OCI-LY1 (cell line): ENCODE measurements around the gene PIWIL4.
"Not testable (repeated sequence)": the region's sequence is repeated elsewhere in the genome, so short reads cannot be mapped to it uniquely, and the experiment has no call there.

Source experiments
- H2AFZ ChIP-seq: fragments of 200-600 bp; sonication (generic), shearing (Covaris generic); 2 replicates; pipeline ENCODE4 v1.6.0; 2014; ENCODE audit warnings: antibody characterized with exemption, mild to moderate bottlenecking, low read length
- H3F3A ChIP-seq: fragments of 200-600 bp; sonication (generic), shearing (Covaris generic); 2 replicates; pipeline ENCODE4 v1.6.0; 2014; ENCODE audit warnings: mild to moderate bottlenecking, antibody characterized with exemption, low read length, moderate library complexity; ENCODE audit not compliant: insufficient read depth
- H3K27ac ChIP-seq: fragments of 200-600 bp; sonication (generic); 2 replicates; pipeline ENCODE4 v1.5.1; 2014; ENCODE audit warnings: low read length, mixed run types, mild to moderate bottlenecking, low read depth; ENCODE audit not compliant: poor library complexity, severe bottlenecking
- H3K27me3 ChIP-seq: fragments of 200-600 bp; sonication (generic); 2 replicates; pipeline ENCODE4 v1.6.0; 2014; ENCODE audit warnings: antibody characterized with exemption, mild to moderate bottlenecking, low read length, moderate library complexity; ENCODE audit not compliant: insufficient read depth
- H3K36me3 ChIP-seq: fragments of 200-600 bp; sonication (generic); 2 replicates; pipeline ENCODE4 v1.6.1; 2014; ENCODE audit warnings: mild to moderate bottlenecking, antibody characterized with exemption, low read length, moderate library complexity, mixed read lengths; ENCODE audit not compliant: insufficient read depth
- H3K4me1 ChIP-seq: fragments of 200-600 bp; sonication (generic); 2 replicates; pipeline ENCODE4 v1.5.1; 2014; ENCODE audit warnings: mild to moderate bottlenecking, low read length, moderate library complexity; ENCODE audit not compliant: insufficient read depth, severe bottlenecking
- H3K4me2 ChIP-seq: fragments of 200-600 bp; sonication (generic), shearing (Covaris generic); 2 replicates; pipeline ENCODE4 v1.6.1; 2014; ENCODE audit warnings: low read length
- H3K4me3 ChIP-seq: fragments of 200-600 bp; sonication (generic); 2 replicates; pipeline ENCODE4 v1.5.1; 2014; ENCODE audit warnings: low read length, low read depth, mild to moderate bottlenecking, mixed read lengths; ENCODE audit not compliant: poor library complexity, severe bottlenecking
- H3K79me2 ChIP-seq: fragments of 200-600 bp; shearing (Covaris generic); 2 replicates; pipeline ENCODE4 v1.6.1; 2016; ENCODE audit warnings: mixed run types, low read length, mixed read lengths; ENCODE audit not compliant: insufficient read depth
- H3K9ac ChIP-seq: fragments of 200-600 bp; sonication (generic), shearing (Covaris generic); 2 replicates; pipeline ENCODE4 v1.6.1; 2014; ENCODE audit warnings: mild to moderate bottlenecking, low read length, mixed read lengths
- H3K9me2 ChIP-seq: fragments of 200-600 bp; sonication (generic), shearing (Covaris generic); 2 replicates; pipeline ENCODE4 v1.6.1; 2014; ENCODE audit warnings: low read depth, mild to moderate bottlenecking, low read length, mixed read lengths
- H3K9me3 ChIP-seq: fragments of 200-600 bp; shearing (Covaris generic); 2 replicates; pipeline ENCODE4 v1.6.1; 2014; ENCODE audit warnings: low read length, mixed read lengths
- H4K20me1 ChIP-seq: fragments of 200-600 bp; sonication (generic), shearing (Covaris generic); 2 replicates; pipeline ENCODE4 v1.6.0; 2016; ENCODE audit warnings: mild to moderate bottlenecking, low read length; ENCODE audit not compliant: insufficient read depth
- EZH2 ChIP-seq: fragments of 200-600 bp; sonication (generic), shearing (Covaris generic); IDR thresholded peaks from 2 replicates; pipeline ENCODE4 v1.8.0; 2017; ENCODE audit warnings: borderline replicate concordance, mixed run types, mild to moderate bottlenecking, antibody characterized with exemption, low read length, moderate library complexity, mixed read lengths
- TF ChIP-seq, protein P1 (sequence below): fragments of 200-600 bp; sonication (generic), shearing (Covaris generic); IDR thresholded peaks from 2 replicates; pipeline ENCODE4 v1.5.1; 2017; ENCODE audit warnings: mild to moderate bottlenecking, antibody characterized with exemption, low read length, moderate library complexity, mixed read lengths

Gene PIWIL4

GRCh38 chr11:94563848-94564467 lies 3.2 kb upstream of the PIWIL4 start:
- Histone ChIP-seq H3K4me2 (no peak overlapping the region), H3K36me3 (no peaks in the 10 kb centered on the region), H3K27ac (no peak overlapping the region), H3K4me1 (no peaks in the 10 kb centered on the region), H3F3A (no peaks in the 10 kb centered on the region), H3K79me2 (no peaks in the 10 kb centered on the region), H4K20me1 (no peaks in the 10 kb centered on the region), H3K4me3 (no peak overlapping the region), H3K27me3 (no peaks in the 10 kb centered on the region), H3K9me2 (no peaks in the 10 kb centered on the region), H3K9ac (no peak overlapping the region), H2AFZ (no peak overlapping the region), H3K9me3 (no peaks in the 10 kb centered on the region)
- TF ChIP-seq, protein P1, sequence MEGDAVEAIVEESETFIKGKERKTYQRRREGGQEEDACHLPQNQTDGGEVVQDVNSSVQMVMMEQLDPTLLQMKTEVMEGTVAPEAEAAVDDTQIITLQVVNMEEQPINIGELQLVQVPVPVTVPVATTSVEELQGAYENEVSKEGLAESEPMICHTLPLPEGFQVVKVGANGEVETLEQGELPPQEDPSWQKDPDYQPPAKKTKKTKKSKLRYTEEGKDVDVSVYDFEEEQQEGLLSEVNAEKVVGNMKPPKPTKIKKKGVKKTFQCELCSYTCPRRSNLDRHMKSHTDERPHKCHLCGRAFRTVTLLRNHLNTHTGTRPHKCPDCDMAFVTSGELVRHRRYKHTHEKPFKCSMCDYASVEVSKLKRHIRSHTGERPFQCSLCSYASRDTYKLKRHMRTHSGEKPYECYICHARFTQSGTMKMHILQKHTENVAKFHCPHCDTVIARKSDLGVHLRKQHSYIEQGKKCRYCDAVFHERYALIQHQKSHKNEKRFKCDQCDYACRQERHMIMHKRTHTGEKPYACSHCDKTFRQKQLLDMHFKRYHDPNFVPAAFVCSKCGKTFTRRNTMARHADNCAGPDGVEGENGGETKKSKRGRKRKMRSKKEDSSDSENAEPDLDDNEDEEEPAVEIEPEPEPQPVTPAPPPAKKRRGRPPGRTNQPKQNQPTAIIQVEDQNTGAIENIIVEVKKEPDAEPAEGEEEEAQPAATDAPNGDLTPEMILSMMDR: no peak
- no peak for TF ChIP-seq EZH2

- Histone ChIP-seq H3F3A (no peaks in the 10 kb centered on the region), H3K9me2 (no peaks in the 10 kb centered on the region), H3K9me3 (no peaks in the 10 kb centered on the region), H3K27me3 (no peaks in the 10 kb centered on the region), H3K36me3 (no peaks in the 10 kb centered on the region), H3K9ac (no peak overlapping the region), H3K4me1 (no peaks in the 10 kb centered on the region), H3K4me2 (no peak overlapping the region), H4K20me1 (no peaks in the 10 kb centered on the region), H3K4me3 (no peak overlapping the region), H3K27ac (no peak overlapping the region), H3K79me2 (no peaks in the 10 kb centered on the region), H2AFZ (no peak overlapping the region)
- TF ChIP-seq EZH2: no peak
- TF ChIP-seq, protein P1: no peak
These were observed 1.0 kb downstream of the PIWIL4 start for GRCh38 chr11:94568200-94568599.

DNA sequence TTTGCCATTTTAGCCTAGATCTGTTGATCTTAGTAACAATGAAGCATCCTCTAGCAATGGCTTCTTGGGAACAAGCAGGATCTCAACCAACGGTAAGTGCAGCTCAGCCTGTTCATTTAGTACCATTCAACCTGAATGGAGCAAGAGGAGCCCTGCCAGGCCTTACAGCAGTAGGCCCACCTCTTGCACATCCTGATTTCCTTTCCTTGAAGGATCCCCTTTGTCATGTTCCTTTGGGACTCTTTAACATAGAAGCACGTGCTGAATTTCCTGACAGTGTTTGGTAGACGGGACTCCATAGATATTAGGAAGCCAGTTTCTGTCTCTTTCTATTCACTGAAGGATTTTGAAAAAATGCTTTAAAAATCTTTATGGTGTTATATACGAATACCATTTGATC lies 1.5 kb downstream of the PIWIL4 start:
- Histone ChIP-seq H3K4me3 (no peak overlapping the region), H2AFZ (no peak overlapping the region)
- TF ChIP-seq, protein P1: no peak
- TF ChIP-seq EZH2: no peak

GRCh38 chr11:94572975-94573374 lies 5.8 kb downstream of the PIWIL4 start:
- not testable (repeated sequence) for H3K4me1 ChIP-seq, H3K27ac ChIP-seq, H3K36me3 ChIP-seq, H3F3A ChIP-seq, H3K9me3 ChIP-seq, H3K4me3 ChIP-seq, H2AFZ ChIP-seq, H3K27me3 ChIP-seq, H3K79me2 ChIP-seq, H4K20me1 ChIP-seq, H3K9ac ChIP-seq, H3K4me2 ChIP-seq, H3K9me2 ChIP-seq

More for the DNA sequence above, 1.5 kb downstream of the PIWIL4 start:
- H3K9me2 ChIP-seq: no peaks in the 10 kb centered on the region
- no peaks in the 10 kb centered on the region for H4K20me1 ChIP-seq
- no peaks in the 10 kb centered on the region for H3K4me1 ChIP-seq
- no peak overlapping the region for H3K27ac ChIP-seq
- no peaks in the 10 kb centered on the region for H3K36me3 ChIP-seq
- no peaks in the 10 kb centered on the region for H3F3A ChIP-seq
- H3K9me3 ChIP-seq: no peaks in the 10 kb centered on the region
- no peak overlapping the region for H3K4me2 ChIP-seq
- no peak overlapping the region for H3K9ac ChIP-seq
- no peaks in the 10 kb centered on the region for H3K79me2 ChIP-seq
- no peaks in the 10 kb centered on the region for H3K27me3 ChIP-seq
